OCI-LY3 (cell line): ENCODE data around the gene BRINP3.

ENCODE experiments used
- EZH2phosphoT487 ChIP-seq: fragments of 200-600 bp; shearing (Covaris generic); IDR thresholded peaks from 2 replicates; pipeline ENCODE4 v1.6.1; 2018; ENCODE audit warnings: antibody characterized with exemption, mixed run types, low read depth
- TF ChIP-seq, protein P1 (sequence below): fragments of 200-600, 300-600 bp; sonication (generic); IDR thresholded peaks from 2 replicates; pipeline ENCODE4 v1.5.1; 2014; ENCODE audit warnings: antibody characterized with exemption, low read length, low read depth

DNA sequence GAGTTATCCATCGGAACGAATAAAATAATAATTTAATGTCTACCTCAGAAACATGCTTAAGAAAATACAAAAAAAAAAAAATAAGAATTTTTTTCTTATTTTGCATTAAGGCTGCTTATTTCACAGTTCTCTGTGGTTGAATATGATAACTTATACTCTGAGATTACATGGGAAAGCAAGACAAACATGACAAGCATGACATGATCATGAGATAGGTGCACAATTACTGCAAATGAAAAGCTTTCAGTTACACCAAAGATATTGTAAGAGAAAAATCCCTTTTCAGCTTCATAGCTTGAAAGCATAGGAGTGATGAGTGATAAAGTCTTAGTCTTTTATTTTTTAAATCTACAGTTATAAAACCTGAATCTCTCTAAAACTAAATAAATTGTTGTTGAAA lies 154.1 kb downstream of the BRINP3 start:
- TF ChIP-seq, protein P1, sequence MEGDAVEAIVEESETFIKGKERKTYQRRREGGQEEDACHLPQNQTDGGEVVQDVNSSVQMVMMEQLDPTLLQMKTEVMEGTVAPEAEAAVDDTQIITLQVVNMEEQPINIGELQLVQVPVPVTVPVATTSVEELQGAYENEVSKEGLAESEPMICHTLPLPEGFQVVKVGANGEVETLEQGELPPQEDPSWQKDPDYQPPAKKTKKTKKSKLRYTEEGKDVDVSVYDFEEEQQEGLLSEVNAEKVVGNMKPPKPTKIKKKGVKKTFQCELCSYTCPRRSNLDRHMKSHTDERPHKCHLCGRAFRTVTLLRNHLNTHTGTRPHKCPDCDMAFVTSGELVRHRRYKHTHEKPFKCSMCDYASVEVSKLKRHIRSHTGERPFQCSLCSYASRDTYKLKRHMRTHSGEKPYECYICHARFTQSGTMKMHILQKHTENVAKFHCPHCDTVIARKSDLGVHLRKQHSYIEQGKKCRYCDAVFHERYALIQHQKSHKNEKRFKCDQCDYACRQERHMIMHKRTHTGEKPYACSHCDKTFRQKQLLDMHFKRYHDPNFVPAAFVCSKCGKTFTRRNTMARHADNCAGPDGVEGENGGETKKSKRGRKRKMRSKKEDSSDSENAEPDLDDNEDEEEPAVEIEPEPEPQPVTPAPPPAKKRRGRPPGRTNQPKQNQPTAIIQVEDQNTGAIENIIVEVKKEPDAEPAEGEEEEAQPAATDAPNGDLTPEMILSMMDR = no peak
- no peak for TF ChIP-seq EZH2phosphoT487
